ENCODE results near the gene FNDC3A. TPM values are rescaled to one million over a fixed set of nuclear protein-coding genes. Genes with fewer than 3 reads are reported as not detected.

FNDC3A gene
- total and polyA plus RNA-seq, 9 of the 15 experiments (the other 6 are each of a cell fraction or from before 2014, with no cell fraction given) = 4.1 to 22.0 (median 13.5) TPM

GRCh38 chr13:48938308-48938943 is 37.3 kb upstream of the FNDC3A start (continued):
- TF ChIP-seq BCLAF1 (IDR thresholded peaks at IDR 0.05; ENCODE audit: borderline replicate concordance in 1 of 2, control insufficient read depth in 1 of 2, low read depth in 2 of 2, low read length in 1 of 2) (no peak), HMGXB4 (CRISPR knock-in tag; IDR thresholded peaks at IDR 0.05) (no peak), ZNF589 (CRISPR knock-in tag; IDR thresholded peaks at IDR 0.05; ENCODE audit: low read depth) (no peak), ZNF407 (IDR thresholded peaks at IDR 0.05; ENCODE audit: low read depth) (no peak), FUS (optimal IDR thresholded peaks at IDR 0.05; ENCODE audit: low read depth, low read length) (no peak), ARID4B (CRISPR knock-in tag; IDR thresholded peaks at IDR 0.05) (no peak), HMG20B (CRISPR knock-in tag; IDR thresholded peaks at IDR 0.05) (no peak), ZFP1 (CRISPR knock-in tag; IDR thresholded peaks at IDR 0.05) (no peak)
